CD4-positive, CD25-positive, alpha-beta regulatory T cell (primary cell): ENCODE measurements around the gene TIAM1. TPM values are rescaled to one million over a fixed set of nuclear protein-coding genes. Genes with fewer than 3 reads are reported as not detected.

Experiments
- ATAC-seq, 2 donors: fragments of 150-1000 bp; cut with Tn5 transposase; one replicate each; pipeline ENCODE4 v1.10.0; 2021; ENCODE audit warnings: low read depth in 2 of 2, moderate number of reproducible peaks in 2 of 2, moderate library complexity in 1 of 2
- DNase-seq, 3 donors: peaks; one replicate each; pipeline versions ENCODE4 v3.0.0 to v3.0.0-alpha.2; 2012 to 2022; ENCODE audit warnings: mixed read lengths in 1 of 3
- H3K27ac ChIP-seq: one replicate; pipeline ENCODE4 v1.7.0; 2013; ENCODE audit warnings: mild to moderate bottlenecking, low read length; ENCODE audit not compliant: insufficient read depth, poor library complexity, severe bottlenecking
- H3K27me3 ChIP-seq: one replicate; pipeline ENCODE4 v1.7.0; 2013; ENCODE audit warnings: low read length; ENCODE audit not compliant: control insufficient read depth, insufficient read depth
- H3K36me3 ChIP-seq: one replicate; pipeline ENCODE4 v1.7.0; 2013; ENCODE audit warnings: mild to moderate bottlenecking, low read length, moderate library complexity; ENCODE audit not compliant: control insufficient read depth, insufficient read depth
- H3K4me1 ChIP-seq: 2 replicates; pipeline ENCODE4 v1.7.0; 2013; ENCODE audit warnings: mild to moderate bottlenecking, low read length; ENCODE audit not compliant: insufficient read depth, control insufficient read depth, poor library complexity, severe bottlenecking
- H3K4me3 ChIP-seq: one replicate; pipeline ENCODE4 v1.7.0; 2013; ENCODE audit warnings: low read depth, mild to moderate bottlenecking, low read length, moderate library complexity
- H3K9me3 ChIP-seq, 2 experiments: 1 replicate in 1 of 2; 2 replicates in 1 of 2; pipeline ENCODE4 v1.7.0; 2013; ENCODE audit warnings: low read length in 2 of 2, mild to moderate bottlenecking in 1 of 2, moderate library complexity in 1 of 2; ENCODE audit not compliant: control insufficient read depth in 2 of 2
- H3K27ac Mint-ChIP-seq, 3 donors: one replicate each; pipeline ENCODE4 v1.8.0; 2020 to 2022; ENCODE audit warnings: mild to moderate bottlenecking in 3 of 3, mixed read lengths in 3 of 3, moderate library complexity in 2 of 3
- H3K27me3 Mint-ChIP-seq: one replicate; pipeline ENCODE4 v1.8.0; 2022; ENCODE audit warnings: mild to moderate bottlenecking, mixed read lengths
- H3K36me3 Mint-ChIP-seq: one replicate; pipeline ENCODE4 v1.8.0; 2020; ENCODE audit warnings: mixed read lengths
- H3K4me1 Mint-ChIP-seq, 4 donors: one replicate each; pipeline ENCODE4 v1.8.0; 2020 to 2022; ENCODE audit warnings: mixed read lengths in 4 of 4, mild to moderate bottlenecking in 1 of 4
- H3K4me3 Mint-ChIP-seq, 4 donors: one replicate each; pipeline ENCODE4 v1.8.0; 2020 to 2022; ENCODE audit warnings: mild to moderate bottlenecking in 4 of 4, mixed read lengths in 4 of 4, moderate library complexity in 3 of 4
- H3K9me3 Mint-ChIP-seq, 7 donors: one replicate each; pipeline ENCODE4 v1.8.0; 2020 to 2022; ENCODE audit warnings: mixed read lengths in 7 of 7, mild to moderate bottlenecking in 3 of 7, moderate library complexity in 2 of 7
- polyA plus RNA-seq, 4 donors: library from polyadenylated mRNA; unstranded; fragments of 300-500 nt; fragmentation: Illumina TruSeq; gene quantifications; one replicate each; pipeline ENCODE4 v1.2.3, GENCODE V29; 2021
- total RNA-seq: library from RNA; stranded (reverse); gene quantifications from one replicate; pipeline ENCODE4 v1.2.3, GENCODE V29; 2022

The TIAM1 gene
- total and polyA plus RNA-seq, 5 donors from 2014 or later = 31.1 to 142 (median 35.2) TPM

DNA sequence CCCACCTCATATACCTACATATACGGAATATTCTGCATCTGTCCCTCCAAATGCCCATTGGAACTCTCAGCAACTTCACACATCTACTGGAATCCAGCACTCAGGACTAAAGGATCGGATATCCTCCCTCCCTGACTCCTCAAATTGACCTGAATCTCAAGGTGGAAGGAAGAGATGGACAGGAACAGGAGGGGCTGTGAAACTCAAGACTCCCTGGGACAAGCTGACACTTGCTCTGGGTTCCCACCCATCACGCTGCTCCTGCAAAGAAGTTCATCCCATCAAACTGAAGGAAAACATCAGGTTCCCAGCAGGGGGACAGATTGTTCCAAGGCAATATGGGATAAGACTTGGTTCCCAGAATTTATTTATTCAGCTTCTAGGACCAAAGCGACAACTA is 30.3 kb upstream of the TIAM1 start:
- Histone ChIP-seq H3K9me3 (no peaks in the 10 kb centered on the region), H3K27me3 (no peaks in the 10 kb centered on the region), H3K4me1 (no peaks in the 10 kb centered on the region), H3K27ac (no peak overlapping the region), H3K4me3 (no peak overlapping the region), H3K36me3 (no peaks in the 10 kb centered on the region)
- no peak overlapping the region for H3K4me3 Mint-ChIP-seq
- peaks cover 0 to 3% (median 0%) of the 10 kb centered on the region in 4 donors for H3K4me1 Mint-ChIP-seq
- H3K27me3 Mint-ChIP-seq = no peaks in the 10 kb centered on the region
- DNase-seq (no peak), ATAC-seq (no peak)
- peaks cover 3% of the 10 kb centered on the region for H3K36me3 Mint-ChIP-seq
- no peak overlapping the region for H3K27ac Mint-ChIP-seq
- no peaks in the 10 kb centered on the region for H3K9me3 Mint-ChIP-seq

DNA sequence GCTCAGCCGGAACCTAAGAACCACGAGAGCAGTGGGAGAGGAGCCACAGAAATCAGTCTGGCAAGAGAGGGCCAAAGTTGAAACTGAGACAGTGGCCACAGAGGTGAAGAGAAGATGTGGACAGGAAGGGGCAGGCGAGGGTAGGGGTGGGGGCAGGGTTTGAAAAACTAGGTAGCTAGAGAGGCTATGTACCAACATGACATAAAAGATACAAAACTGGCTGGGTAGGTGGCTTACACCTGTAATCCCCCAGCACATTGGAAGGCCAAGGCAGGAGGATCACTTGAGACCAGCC is 28.4 kb upstream of the TIAM1 start:
- H3K9me3 Mint-ChIP-seq = no peaks in the 10 kb centered on the region

DNA sequence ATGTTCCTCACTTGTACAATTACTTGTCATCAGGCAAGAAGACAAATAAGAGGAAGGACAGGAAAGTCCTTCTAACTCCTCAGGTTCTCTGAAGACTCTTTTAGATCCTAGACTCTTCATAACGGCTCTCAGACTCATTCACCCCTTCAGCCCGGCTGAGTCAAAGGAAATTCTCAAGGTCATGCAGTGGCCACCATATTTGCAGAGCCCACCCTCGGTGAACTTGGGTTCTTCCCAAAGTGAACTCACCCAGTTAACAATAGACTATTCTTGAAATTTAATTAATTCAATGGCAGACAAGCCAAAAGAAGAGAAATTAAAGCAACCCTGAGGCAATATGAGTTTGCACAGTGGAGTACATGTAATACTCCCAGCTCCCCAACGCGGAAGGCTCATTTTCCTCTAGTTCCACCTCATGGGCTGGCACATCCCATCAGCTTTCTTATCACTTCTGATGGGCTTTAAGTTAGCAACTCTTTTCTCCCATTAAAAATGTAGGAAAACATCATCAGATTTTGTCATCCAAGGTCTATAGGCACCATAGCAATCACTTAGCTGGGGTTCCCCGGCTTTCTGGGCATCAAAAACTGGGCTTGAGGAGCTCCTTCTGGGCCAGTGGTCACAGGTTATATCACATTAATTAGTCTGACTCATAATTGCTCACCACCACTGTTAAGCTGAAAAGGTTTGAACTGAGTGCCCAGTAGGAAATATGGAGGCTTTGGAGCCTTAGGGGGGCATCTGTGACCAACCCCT is 27.8 kb upstream of the TIAM1 start:
- DNase-seq (no peak), ATAC-seq (no peak)
- H3K27ac Mint-ChIP-seq = no peak overlapping the region
- H3K36me3 Mint-ChIP-seq = no peaks in the 10 kb centered on the region
- H3K4me1 ChIP-seq = no peaks in the 10 kb centered on the region
- H3K4me3 ChIP-seq = no peak overlapping the region
- no peaks in the 10 kb centered on the region for H3K9me3 Mint-ChIP-seq
- H3K27ac ChIP-seq = no peak overlapping the region
- no peaks in the 10 kb centered on the region for H3K27me3 Mint-ChIP-seq
- no peaks in the 10 kb centered on the region for H3K27me3 ChIP-seq
- no peaks in the 10 kb centered on the region for H3K9me3 ChIP-seq
- H3K4me1 Mint-ChIP-seq = peaks cover 0 to 3% (median 0%) of the 10 kb centered on the region in 4 donors
- no peaks in the 10 kb centered on the region for H3K36me3 ChIP-seq
- no peak overlapping the region for H3K4me3 Mint-ChIP-seq

More for the DNA sequence above, 28.4 kb upstream of the TIAM1 start:
- DNase-seq (no peak), ATAC-seq (no peak)
- H3K4me1 Mint-ChIP-seq = peaks cover 0 to 3% (median 0%) of the 10 kb centered on the region in 4 donors
- Histone ChIP-seq H3K27me3 (no peaks in the 10 kb centered on the region), H3K36me3 (no peaks in the 10 kb centered on the region), H3K9me3 (no peaks in the 10 kb centered on the region), H3K4me3 (no peak overlapping the region), H3K4me1 (no peaks in the 10 kb centered on the region), H3K27ac (no peak overlapping the region)
- H3K27ac Mint-ChIP-seq = no peak overlapping the region
- H3K36me3 Mint-ChIP-seq = no peaks in the 10 kb centered on the region
- H3K27me3 Mint-ChIP-seq = no peaks in the 10 kb centered on the region
- no peak overlapping the region for H3K4me3 Mint-ChIP-seq

DNA sequence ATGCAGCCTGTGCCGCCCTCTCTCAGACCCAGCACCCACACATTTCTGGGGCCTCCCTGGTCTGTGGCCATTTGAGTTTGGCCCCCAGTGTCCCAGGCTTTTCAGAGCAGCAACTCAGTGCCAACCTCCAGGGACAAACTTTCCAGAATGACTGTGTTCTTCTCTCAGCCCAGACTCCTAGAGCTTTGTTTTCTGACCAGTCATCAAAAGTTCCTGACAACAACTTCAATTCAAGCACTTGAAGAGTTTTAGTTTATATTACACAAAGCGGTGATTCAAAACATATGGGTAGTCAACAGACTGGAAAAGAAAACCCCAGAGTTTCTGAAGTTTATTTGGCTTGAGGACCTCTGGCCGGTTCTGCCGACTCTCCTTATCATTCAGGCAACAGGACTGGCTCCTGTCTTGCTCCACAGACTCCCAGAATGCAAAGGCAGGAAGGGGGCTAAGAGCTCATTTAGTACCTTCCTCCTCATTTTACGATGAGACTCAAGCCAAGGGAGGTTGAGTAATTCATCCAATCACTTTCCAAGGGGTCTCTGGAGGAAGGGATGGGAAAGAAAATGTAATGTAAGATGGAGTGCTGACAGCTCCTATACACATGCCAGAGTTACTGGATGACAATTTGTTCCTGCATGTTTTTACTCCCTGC is 27.0 kb upstream of the TIAM1 start:
- H3K27me3 Mint-ChIP-seq = no peaks in the 10 kb centered on the region
- H3K36me3 Mint-ChIP-seq = no peaks in the 10 kb centered on the region
- H3K4me3 ChIP-seq = no peak overlapping the region
- ATAC-seq = no peak
- no peaks in the 10 kb centered on the region for H3K9me3 Mint-ChIP-seq
- H3K36me3 ChIP-seq = no peaks in the 10 kb centered on the region
- no peak for DNase-seq
- H3K4me1 Mint-ChIP-seq = peaks cover 0 to 3% (median 0%) of the 10 kb centered on the region in 4 donors
- H3K27me3 ChIP-seq = no peaks in the 10 kb centered on the region
- no peaks in the 10 kb centered on the region for H3K4me1 ChIP-seq
- no peak overlapping the region for H3K4me3 Mint-ChIP-seq
- no peaks in the 10 kb centered on the region for H3K9me3 ChIP-seq
- no peak overlapping the region for H3K27ac ChIP-seq
- H3K27ac Mint-ChIP-seq = peak overlapping the region in 1 of 3 donors; percentile 59

DNA sequence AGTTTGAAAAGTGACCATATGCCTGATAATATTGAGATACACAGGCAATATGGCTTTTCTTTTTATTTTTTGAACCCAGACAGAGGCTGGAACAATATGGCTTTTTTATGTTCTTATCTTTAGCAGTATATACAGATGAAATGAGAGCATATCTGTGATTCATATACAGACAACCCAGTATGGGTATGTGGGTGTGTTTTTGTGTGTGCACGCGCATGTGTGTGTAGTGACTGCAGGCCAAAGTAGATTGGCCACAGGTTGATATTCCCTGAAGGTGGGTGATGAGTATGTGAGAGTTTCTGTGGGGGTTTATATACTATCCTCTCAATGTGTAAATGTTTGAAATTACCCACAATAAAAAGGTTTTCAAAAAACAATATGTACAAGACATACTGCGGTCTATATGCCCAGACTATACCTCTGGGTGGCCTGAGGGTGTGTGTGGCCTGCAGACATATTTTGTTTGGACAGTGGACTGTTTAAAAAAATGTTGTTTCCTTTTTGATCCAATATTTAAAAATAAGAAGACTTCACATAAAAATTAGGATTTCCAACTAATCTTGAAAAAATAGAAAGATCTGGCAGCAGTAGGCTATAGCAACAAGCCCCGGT is 26.3 kb upstream of the TIAM1 start:
- Mint-ChIP-seq H3K4me3 (no peak overlapping the region), H3K27me3 (no peaks in the 10 kb centered on the region), H3K4me1 (peaks cover 0 to 3% (median 0%) of the 10 kb centered on the region in 4 donors), H3K9me3 (no peaks in the 10 kb centered on the region), H3K27ac (peak overlapping the region in 1 of 3 donors; percentile 59), H3K36me3 (no peaks in the 10 kb centered on the region)
- Histone ChIP-seq H3K27me3 (no peaks in the 10 kb centered on the region), H3K4me3 (no peak overlapping the region), H3K9me3 (no peaks in the 10 kb centered on the region), H3K4me1 (no peaks in the 10 kb centered on the region), H3K27ac (no peak overlapping the region), H3K36me3 (no peaks in the 10 kb centered on the region)
- no peak for DNase-seq
- no peak for ATAC-seq

DNA sequence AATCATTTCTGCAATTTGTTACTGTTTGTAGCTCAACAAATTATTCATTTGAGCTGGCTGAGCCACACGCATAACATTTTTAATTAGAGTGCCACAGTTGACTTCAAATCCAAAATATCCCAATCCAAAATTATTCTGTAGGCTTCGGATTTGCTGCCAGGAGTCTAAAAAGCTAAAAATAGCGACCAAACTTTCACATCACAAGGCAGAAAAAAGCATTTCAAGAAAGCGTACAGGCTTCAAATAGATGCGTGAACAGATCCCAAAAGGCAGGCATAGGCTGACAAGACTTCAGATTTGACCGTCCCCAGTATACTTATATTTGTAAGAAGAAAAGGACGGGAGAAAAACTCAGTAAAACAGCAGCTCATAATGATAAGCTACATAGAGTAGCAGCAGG is 24.3 kb upstream of the TIAM1 start:
- Histone ChIP-seq H3K9me3 (no peaks in the 10 kb centered on the region), H3K27ac (no peak overlapping the region), H3K4me3 (no peak overlapping the region), H3K27me3 (no peaks in the 10 kb centered on the region), H3K4me1 (peaks cover 16% of the 10 kb centered on the region), H3K36me3 (no peaks in the 10 kb centered on the region)
- ATAC-seq (no peak), DNase-seq (no peak)
- Mint-ChIP-seq H3K4me3 (no peak overlapping the region), H3K9me3 (peaks cover 0 to 7% (median 0%) of the 10 kb centered on the region in 7 donors), H3K27me3 (no peaks in the 10 kb centered on the region), H3K27ac (no peak overlapping the region), H3K4me1 (peaks cover 13 to 18% (median 18%) of the 10 kb centered on the region in 4 donors), H3K36me3 (no peaks in the 10 kb centered on the region)

DNA sequence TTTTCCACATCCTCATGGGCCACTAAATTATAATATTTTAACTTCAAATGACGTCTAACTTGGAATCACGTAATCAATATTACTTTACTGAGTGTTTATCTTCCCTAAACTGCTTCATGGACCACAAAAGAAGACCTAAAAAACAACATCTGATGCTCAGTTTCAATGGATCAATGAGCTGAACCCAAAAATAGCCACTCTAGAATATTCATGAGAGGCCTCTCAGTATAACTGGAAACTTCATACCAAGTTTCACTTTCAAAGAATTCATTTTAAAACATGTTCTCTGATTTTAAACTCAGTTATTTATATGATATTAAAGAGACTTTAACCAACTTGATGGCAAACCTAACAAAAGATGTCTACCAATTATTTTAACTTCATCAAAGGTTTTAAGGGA is 23.7 kb upstream of the TIAM1 start:
- H3K4me3 ChIP-seq = no peak overlapping the region
- no peaks in the 10 kb centered on the region for H3K9me3 ChIP-seq
- no peaks in the 10 kb centered on the region for H3K27me3 Mint-ChIP-seq
- H3K4me3 Mint-ChIP-seq = no peak overlapping the region
- H3K27ac Mint-ChIP-seq = no peak overlapping the region
- no peak overlapping the region for H3K27ac ChIP-seq
- H3K4me1 Mint-ChIP-seq = peaks cover 17 to 23% (median 20%) of the 10 kb centered on the region in 4 donors
- ATAC-seq (no peak), DNase-seq (no peak)
- H3K4me1 ChIP-seq = peaks cover 19% of the 10 kb centered on the region
- H3K9me3 Mint-ChIP-seq = peaks cover 0 to 8% (median 0%) of the 10 kb centered on the region in 7 donors
- H3K27me3 ChIP-seq = no peaks in the 10 kb centered on the region
- no peaks in the 10 kb centered on the region for H3K36me3 ChIP-seq
- H3K36me3 Mint-ChIP-seq = no peaks in the 10 kb centered on the region
